Nephron (organoid): ENCODE results near the gene SERPINH1.
A peak's percentile ranks its signal among the peaks of the same experiment; 100 is the strongest.

ENCODE experiments used
- H3K27ac Mint-ChIP-seq, 3 experiments: 2 replicates each; pipeline ENCODE4 v1.8.0; 2020; ENCODE audit warnings: mixed read lengths in 3 of 3, mild to moderate bottlenecking in 2 of 3, moderate library complexity in 1 of 3
- H3K27me3 Mint-ChIP-seq: 2 replicates; pipeline ENCODE4 v1.8.0; 2021; ENCODE audit warnings: low read depth, mild to moderate bottlenecking, moderate library complexity, mixed read lengths
- H3K36me3 Mint-ChIP-seq: 2 replicates; pipeline ENCODE4 v1.8.0; 2020; ENCODE audit warnings: low read depth, mixed read lengths
- H3K4me1 Mint-ChIP-seq: 2 replicates; pipeline ENCODE4 v1.8.0; 2020; ENCODE audit warnings: mixed read lengths
- H3K4me3 Mint-ChIP-seq, 3 experiments: 2 replicates each; pipeline ENCODE4 v1.8.0; 2020; ENCODE audit warnings: mild to moderate bottlenecking in 3 of 3, mixed read lengths in 3 of 3, moderate library complexity in 2 of 3
- H3K9me3 Mint-ChIP-seq: 2 replicates; pipeline ENCODE4 v1.8.0; 2020; ENCODE audit warnings: mixed read lengths
- TF ChIP-seq, protein P1 (sequence below), 3 experiments: fragments of 200-600 bp; sonication (generic); IDR thresholded peaks; one replicate each; pipeline ENCODE4 v1.5.0; 2021; ENCODE audit warnings: antibody characterized with exemption in 3 of 3; ENCODE audit not compliant: unreplicated experiment in 3 of 3

The SERPINH1 gene

GRCh38 chr11:75518771-75519653 is 43.0 kb upstream of the SERPINH1 start:
- Mint-ChIP-seq H3K9me3 (no peaks in the 10 kb centered on the region), H3K4me1 (peaks cover 26% of the 10 kb centered on the region), H3K4me3 (peak overlapping the region in 1 of 3 experiments; percentile 50), H3K27ac (peak overlapping the region in 2 of 3 experiments; percentile 75 to 76), H3K36me3 (no peaks in the 10 kb centered on the region), H3K27me3 (peaks cover 38% of the 10 kb centered on the region)
- TF ChIP-seq, protein P1, sequence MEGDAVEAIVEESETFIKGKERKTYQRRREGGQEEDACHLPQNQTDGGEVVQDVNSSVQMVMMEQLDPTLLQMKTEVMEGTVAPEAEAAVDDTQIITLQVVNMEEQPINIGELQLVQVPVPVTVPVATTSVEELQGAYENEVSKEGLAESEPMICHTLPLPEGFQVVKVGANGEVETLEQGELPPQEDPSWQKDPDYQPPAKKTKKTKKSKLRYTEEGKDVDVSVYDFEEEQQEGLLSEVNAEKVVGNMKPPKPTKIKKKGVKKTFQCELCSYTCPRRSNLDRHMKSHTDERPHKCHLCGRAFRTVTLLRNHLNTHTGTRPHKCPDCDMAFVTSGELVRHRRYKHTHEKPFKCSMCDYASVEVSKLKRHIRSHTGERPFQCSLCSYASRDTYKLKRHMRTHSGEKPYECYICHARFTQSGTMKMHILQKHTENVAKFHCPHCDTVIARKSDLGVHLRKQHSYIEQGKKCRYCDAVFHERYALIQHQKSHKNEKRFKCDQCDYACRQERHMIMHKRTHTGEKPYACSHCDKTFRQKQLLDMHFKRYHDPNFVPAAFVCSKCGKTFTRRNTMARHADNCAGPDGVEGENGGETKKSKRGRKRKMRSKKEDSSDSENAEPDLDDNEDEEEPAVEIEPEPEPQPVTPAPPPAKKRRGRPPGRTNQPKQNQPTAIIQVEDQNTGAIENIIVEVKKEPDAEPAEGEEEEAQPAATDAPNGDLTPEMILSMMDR (IDR thresholded peaks at IDR 0.05; ENCODE audit: unreplicated experiment in 3 of 3), result no peak

- peaks cover 46% of the 10 kb centered on the region for H3K27me3 Mint-ChIP-seq
- H3K9me3 Mint-ChIP-seq, result no peaks in the 10 kb centered on the region
- TF ChIP-seq, protein P1 (IDR thresholded peaks at IDR 0.05; ENCODE audit: unreplicated experiment in 3 of 3), result no peak
- H3K36me3 Mint-ChIP-seq, result no peaks in the 10 kb centered on the region
- no peak overlapping the region for H3K4me3 Mint-ChIP-seq
- no peak overlapping the region for H3K27ac Mint-ChIP-seq
- peaks cover 32% of the 10 kb centered on the region for H3K4me1 Mint-ChIP-seq
Measured at GRCh38 chr11:75520688-75521087, 41.4 kb upstream of the SERPINH1 start.

DNA sequence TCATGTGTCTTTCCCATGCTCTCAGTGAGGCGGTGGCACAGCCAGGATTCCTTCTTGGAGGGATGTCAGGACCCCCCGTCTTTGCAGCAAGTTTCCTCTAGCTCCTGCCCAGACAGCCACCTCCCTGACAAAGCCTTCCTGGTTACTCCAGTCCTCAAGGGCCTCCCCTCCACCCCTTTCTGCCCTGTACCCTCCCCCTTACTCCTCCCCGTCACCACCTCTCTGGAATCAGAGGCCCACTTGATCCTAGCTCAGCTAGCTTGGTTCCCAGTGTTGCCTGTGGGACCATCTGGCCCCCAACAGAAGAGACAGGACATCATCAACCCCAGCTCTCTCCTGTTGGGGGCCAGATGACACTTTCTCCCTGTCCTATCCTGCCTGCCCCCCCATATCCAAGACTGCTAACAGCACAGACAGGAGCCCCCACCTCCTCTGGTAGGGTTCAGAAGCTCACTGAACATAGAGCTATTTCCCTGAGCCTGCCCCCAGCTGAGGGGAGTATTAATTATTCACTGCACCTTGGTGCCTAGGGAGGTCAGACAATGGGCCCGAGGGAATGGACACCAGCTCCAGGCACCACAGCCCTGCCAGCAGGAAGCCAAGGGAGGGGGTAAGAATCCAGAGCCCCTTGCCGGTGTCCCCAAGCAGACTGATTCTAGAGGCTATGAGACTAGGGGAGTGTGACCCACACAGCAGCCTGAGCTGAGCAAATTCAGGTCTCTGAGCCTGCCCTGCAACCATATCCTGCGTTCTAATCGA is 39.6 kb upstream of the SERPINH1 start:
- no peak overlapping the region for H3K27ac Mint-ChIP-seq
- H3K9me3 Mint-ChIP-seq, result no peaks in the 10 kb centered on the region
- H3K36me3 Mint-ChIP-seq, result no peaks in the 10 kb centered on the region
- peaks cover 32% of the 10 kb centered on the region for H3K4me1 Mint-ChIP-seq
- H3K27me3 Mint-ChIP-seq, result peaks cover 53% of the 10 kb centered on the region
- TF ChIP-seq, protein P1 (IDR thresholded peaks at IDR 0.05; ENCODE audit: unreplicated experiment in 3 of 3), result no peak
- H3K4me3 Mint-ChIP-seq, result no peak overlapping the region

DNA sequence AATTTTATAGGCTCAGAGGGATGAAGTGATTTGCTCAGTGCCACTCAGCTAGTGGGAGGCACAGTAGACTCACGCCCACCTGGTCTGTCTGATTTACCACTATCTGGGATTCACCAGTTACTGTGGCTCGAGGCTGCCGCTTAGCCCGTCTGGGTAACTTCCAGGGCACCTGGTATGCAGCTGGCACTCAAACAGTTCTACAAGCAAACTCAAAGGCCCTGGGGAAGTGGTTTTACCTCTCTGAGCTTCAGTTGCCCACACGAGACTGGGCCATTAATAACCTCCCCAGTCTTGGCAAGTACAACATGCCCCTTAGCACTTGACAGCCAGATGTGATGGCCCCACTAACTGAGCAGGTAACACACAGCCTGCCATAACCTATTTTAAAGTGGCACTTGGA is 38.9 kb upstream of the SERPINH1 start:
- TF ChIP-seq, protein P1 (IDR thresholded peaks at IDR 0.05; ENCODE audit: unreplicated experiment in 3 of 3), result no peak
- peaks cover 28% of the 10 kb centered on the region for H3K4me1 Mint-ChIP-seq
- no peaks in the 10 kb centered on the region for H3K36me3 Mint-ChIP-seq
- peak overlapping the region; percentile 40 to 58 (median 43) for H3K4me3 Mint-ChIP-seq
- no peaks in the 10 kb centered on the region for H3K9me3 Mint-ChIP-seq
- peaks cover 53% of the 10 kb centered on the region for H3K27me3 Mint-ChIP-seq
- no peak overlapping the region for H3K27ac Mint-ChIP-seq

- H3K27ac Mint-ChIP-seq, result peak overlapping the region in 1 of 3 experiments; percentile 18
- TF ChIP-seq, protein P1 (IDR thresholded peaks at IDR 0.05; ENCODE audit: unreplicated experiment in 3 of 3), result no peak
- no peaks in the 10 kb centered on the region for H3K9me3 Mint-ChIP-seq
- peak overlapping the region; percentile 78 to 85 (median 84) for H3K4me3 Mint-ChIP-seq
- H3K27me3 Mint-ChIP-seq, result peaks cover 49% of the 10 kb centered on the region
- no peaks in the 10 kb centered on the region for H3K36me3 Mint-ChIP-seq
- H3K4me1 Mint-ChIP-seq, result peaks cover 20% of the 10 kb centered on the region
Measured at GRCh38 chr11:75523811-75524664, 38.0 kb upstream of the SERPINH1 start.
